Right atrium auricular region (tissue), 2 donors: ENCODE results near the gene FANCC. TPM values are rescaled to one million over a fixed set of nuclear protein-coding genes. Genes with fewer than 3 reads are reported as not detected.

Experiments used
- DNase-seq: peaks from one replicate; pipeline ENCODE4 v3.0.0-alpha.2; 2019; ENCODE audit warnings: low spot score
- H3K27ac ChIP-seq, 2 donors: fragments of 200-600 bp; sonication (generic); 1 replicate in 1 of 2; 2 replicates in 1 of 2; pipeline ENCODE4 v1.5.1; 2016 to 2019
- H3K27me3 ChIP-seq, 2 donors: fragments of 200-600 bp; sonication (generic); one replicate each; pipeline versions ENCODE4 v1.5.1 to v1.6.0; 2017 to 2019
- H3K36me3 ChIP-seq: fragments of 200-600 bp; sonication (generic); one replicate; pipeline ENCODE4 v1.5.1; 2016
- H3K4me1 ChIP-seq, 2 donors: fragments of 200-600 bp; sonication (generic); one replicate each; pipeline versions ENCODE4 v1.5.1 to v1.6.0; 2017 to 2019
- H3K4me3 ChIP-seq, 2 donors: fragments of 200-600 bp; sonication (generic); 1 replicate in 1 of 2; 2 replicates in 1 of 2; pipeline ENCODE4 v1.5.1; 2017 to 2019; ENCODE audit warnings: mild to moderate bottlenecking in 1 of 2, moderate library complexity in 1 of 2
- H3K9me3 ChIP-seq, 2 donors: fragments of 200-600 bp; sonication (generic); one replicate each; pipeline ENCODE4 v1.5.1; 2019
- CTCF ChIP-seq, 2 donors: fragments of 200-600 bp; sonication (generic); IDR thresholded peaks; one replicate each; pipeline ENCODE4 v1.5.1; 2019; ENCODE audit warnings: antibody characterized with exemption in 2 of 2
- total RNA-seq, 2 donors: library from RNA; depleted of rRNA; stranded (reverse); fragments of >200 nt; gene quantifications; one replicate each; pipeline ENCODE4 v1.1.0, GENCODE V29; 2016

The FANCC gene
- total RNA-seq, 2 donors from 2014 or later: 1.8 to 6.2 TPM

GRCh38 chr9:95062596-95063065 lies 254.9 kb downstream of the FANCC start:
- H3K27me3 ChIP-seq: no peaks in the 10 kb centered on the region
- H3K9me3 ChIP-seq: no peaks in the 10 kb centered on the region
- no peak for DNase-seq
- H3K36me3 ChIP-seq: peaks cover 69% of the 10 kb centered on the region
- H3K4me1 ChIP-seq: peaks cover 0 to 100% of the 10 kb centered on the region in 2 donors
- H3K27ac ChIP-seq: peak overlapping the region; percentile 75
- no peak for TF ChIP-seq CTCF (IDR thresholded peaks at IDR 0.05)
- H3K4me3 ChIP-seq: no peak overlapping the region

GRCh38 chr9:95061916-95062595 lies 255.5 kb downstream of the FANCC start:
- no peak for TF ChIP-seq CTCF (IDR thresholded peaks at IDR 0.05)
- Histone ChIP-seq H3K4me1 (peaks cover 0 to 100% of the 10 kb centered on the region in 2 donors), H3K27ac (peak overlapping the region; percentile 75), H3K4me3 (no peak overlapping the region), H3K9me3 (no peaks in the 10 kb centered on the region), H3K36me3 (peaks cover 65% of the 10 kb centered on the region), H3K27me3 (no peaks in the 10 kb centered on the region)
- no peak for DNase-seq

GRCh38 chr9:95060916-95061315 lies 256.6 kb downstream of the FANCC start:
- H3K4me1 ChIP-seq: peaks cover 0 to 100% of the 10 kb centered on the region in 2 donors
- H3K27me3 ChIP-seq: no peaks in the 10 kb centered on the region
- H3K36me3 ChIP-seq: peaks cover 58% of the 10 kb centered on the region
- peak overlapping the region; percentile 75 to 88 for H3K27ac ChIP-seq
- H3K9me3 ChIP-seq: no peaks in the 10 kb centered on the region
- H3K4me3 ChIP-seq: no peak overlapping the region
- TF ChIP-seq CTCF (IDR thresholded peaks at IDR 0.05): no peak
- DNase-seq: no peak

- peaks cover 52% of the 10 kb centered on the region for H3K36me3 ChIP-seq
- peak overlapping the region; percentile 11 to 88 for H3K27ac ChIP-seq
- no peaks in the 10 kb centered on the region for H3K9me3 ChIP-seq
- H3K27me3 ChIP-seq: no peaks in the 10 kb centered on the region
- DNase-seq: no peak
- peaks cover 0 to 100% of the 10 kb centered on the region in 2 donors for H3K4me1 ChIP-seq
- no peak overlapping the region for H3K4me3 ChIP-seq
- no peak for TF ChIP-seq CTCF (IDR thresholded peaks at IDR 0.05)
Observed at GRCh38 chr9:95060234-95060633, 257.3 kb downstream of the FANCC start.

- H3K4me3 ChIP-seq: peak overlapping the region in 1 of 2 donors; percentile 14
Observed at GRCh38 chr9:95058795-95059386, 258.6 kb downstream of the FANCC start.

More at GRCh38 chr9:95058795-95059386, 258.6 kb downstream of the FANCC start:
- Histone ChIP-seq H3K27ac (peak overlapping the region; percentile 81 to 88), H3K9me3 (no peaks in the 10 kb centered on the region), H3K27me3 (no peaks in the 10 kb centered on the region), H3K36me3 (peaks cover 38% of the 10 kb centered on the region), H3K4me1 (peaks cover 0 to 100% of the 10 kb centered on the region in 2 donors)
- DNase-seq: no peak
- TF ChIP-seq CTCF (IDR thresholded peaks at IDR 0.05): no peak
